ENCODE measurements around the gene ATP5F1B.

The ATP5F1B gene

DNA sequence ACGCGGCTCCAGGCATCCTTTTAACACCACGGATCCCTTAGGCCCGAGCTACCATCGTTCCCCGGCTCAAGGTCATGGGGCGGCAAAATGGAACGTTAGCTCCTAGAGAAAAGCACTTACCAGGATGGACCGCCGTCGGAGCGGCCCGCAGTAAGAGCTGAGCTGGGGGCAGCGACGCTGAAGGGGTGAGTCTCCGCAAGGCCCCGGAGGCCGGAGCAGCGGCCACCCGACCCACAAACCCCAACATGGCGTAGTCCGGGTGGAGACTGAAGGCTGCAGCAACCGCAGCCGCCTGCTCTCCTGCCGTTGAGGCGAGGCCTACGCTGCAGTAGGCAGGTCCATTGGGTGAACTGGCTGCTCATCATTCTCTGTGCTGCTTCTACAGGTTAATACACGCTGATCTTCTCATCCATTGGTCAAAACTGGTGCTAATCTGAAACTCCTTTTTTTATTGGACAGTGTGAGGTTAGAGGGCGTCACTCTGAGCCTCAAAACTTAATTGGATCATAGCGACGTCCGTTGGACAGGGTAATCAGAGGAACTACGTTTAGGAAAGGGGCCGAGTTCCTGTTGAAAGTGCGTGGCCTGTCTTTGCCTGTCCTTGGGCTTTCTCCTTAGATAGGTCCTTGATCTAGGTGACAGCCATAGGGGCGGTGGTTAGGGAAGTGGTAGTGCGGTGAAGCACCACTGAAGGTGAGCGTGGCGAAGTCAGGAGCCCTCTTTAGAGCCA is at the start of gene ATP5F1B:
Gene ATP5F1B (minus strand): TSS at position 268 of the 730 bp plus-strand sequence. CDS start 21 bp downstream, at position 247.
- TF ChIP-seq FOXM1 (IDR thresholded peaks at IDR 0.05; ENCODE audit: borderline replicate concordance) (no peak), L3MBTL2 (conservative IDR thresholded peaks at IDR 0.05) (peak; percentile 35), LEF1 (IDR thresholded peaks at IDR 0.05; ENCODE audit: borderline replicate concordance) (peak; percentile 16; the same call in 1 of the 2 replicates), FOXK2 (IDR thresholded peaks at IDR 0.05) (no peak), ELF4 (IDR thresholded peaks at IDR 0.05) (peak; percentile 77), CTBP1 (IDR thresholded peaks at IDR 0.05; ENCODE audit: borderline replicate concordance) (no peak), NFRKB (IDR thresholded peaks at IDR 0.05) (no peak), HDGF (IDR thresholded peaks at IDR 0.05; ENCODE audit: borderline replicate concordance) (no peak)
- TF ChIP-seq, protein P1, sequence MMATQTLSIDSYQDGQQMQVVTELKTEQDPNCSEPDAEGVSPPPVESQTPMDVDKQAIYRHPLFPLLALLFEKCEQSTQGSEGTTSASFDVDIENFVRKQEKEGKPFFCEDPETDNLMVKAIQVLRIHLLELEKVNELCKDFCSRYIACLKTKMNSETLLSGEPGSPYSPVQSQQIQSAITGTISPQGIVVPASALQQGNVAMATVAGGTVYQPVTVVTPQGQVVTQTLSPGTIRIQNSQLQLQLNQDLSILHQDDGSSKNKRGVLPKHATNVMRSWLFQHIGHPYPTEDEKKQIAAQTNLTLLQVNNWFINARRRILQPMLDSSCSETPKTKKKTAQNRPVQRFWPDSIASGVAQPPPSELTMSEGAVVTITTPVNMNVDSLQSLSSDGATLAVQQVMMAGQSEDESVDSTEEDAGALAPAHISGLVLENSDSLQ (IDR thresholded peaks at IDR 0.05): peak; percentile 100
- peak; percentile 96 for DNase-seq (ENCODE audit: extremely low spot score)
- POLR2A ChIA-PET: interaction anchor here (0.7 to 3.0 kb wide), 16 partner anchors 10 to 97 kb away, joined by 3 to 34 read pairs (median 6); partner anchors contain the start of genes BAZ2A, NACA and PTGES3
- CTCF ChIA-PET: interaction anchor here (2.6 kb wide), 1 partner anchor 9 kb away, joined by 14 read pairs; no protein-coding TSS in a partner anchor

DNA sequence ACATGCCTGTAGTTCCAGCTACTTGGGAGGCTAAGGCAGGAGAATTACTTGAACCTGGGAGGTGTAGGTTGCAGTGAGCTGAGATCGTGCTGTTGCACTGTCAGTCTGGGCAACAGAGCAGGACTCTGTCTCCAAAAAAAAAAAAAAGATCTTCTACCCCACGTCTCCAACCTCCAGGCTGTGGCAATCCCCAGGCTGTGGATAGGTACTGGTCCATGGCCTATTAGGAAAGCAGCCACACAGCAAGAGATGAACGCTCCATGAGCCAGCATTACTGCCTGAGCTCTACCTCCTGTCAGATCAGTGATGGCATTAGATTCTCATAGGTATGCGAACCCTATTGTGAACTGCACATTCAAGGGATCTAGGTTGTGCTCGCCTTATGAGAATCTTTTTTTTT is 48.4 kb upstream of the ATP5F1B start:
- no peak for TF ChIP-seq SP1 (IDR thresholded peaks at IDR 0.05)
- no peak for TF ChIP-seq LEF1 (IDR thresholded peaks at IDR 0.05; ENCODE audit: borderline replicate concordance)
- TF ChIP-seq L3MBTL2 (conservative IDR thresholded peaks at IDR 0.05): no peak
- TF ChIP-seq FOXK2 (IDR thresholded peaks at IDR 0.05): no peak
- TF ChIP-seq ELF4 (IDR thresholded peaks at IDR 0.05): no peak
- no peak for TF ChIP-seq BHLHE40 (IDR thresholded peaks at IDR 0.05; ENCODE audit: borderline replicate concordance)
- TF ChIP-seq, protein P1 (IDR thresholded peaks at IDR 0.05): no peak
- TF ChIP-seq FOXM1 (IDR thresholded peaks at IDR 0.05; ENCODE audit: borderline replicate concordance): no peak
- TF ChIP-seq HDGF (IDR thresholded peaks at IDR 0.05; ENCODE audit: borderline replicate concordance): no peak
- TF ChIP-seq TARDBP (IDR thresholded peaks at IDR 0.05): no peak
- no peak for TF ChIP-seq NFRKB (IDR thresholded peaks at IDR 0.05)
- TF ChIP-seq CTBP1 (IDR thresholded peaks at IDR 0.05; ENCODE audit: borderline replicate concordance): no peak
- TF ChIP-seq SUZ12 (IDR thresholded peaks at IDR 0.05): no peak
- TF ChIP-seq ARNT (IDR thresholded peaks at IDR 0.05): no peak
- no peak for TF ChIP-seq FOXA1 (IDR thresholded peaks at IDR 0.05)
- DNase-seq (ENCODE audit: extremely low spot score): no peak
- ChIA-PET POLR2A (no interaction called here), CTCF (interaction anchor here (0.7 kb wide), 1 partner anchor 955 kb away, joined by 6 read pairs; no protein-coding TSS in a partner anchor)

DNA sequence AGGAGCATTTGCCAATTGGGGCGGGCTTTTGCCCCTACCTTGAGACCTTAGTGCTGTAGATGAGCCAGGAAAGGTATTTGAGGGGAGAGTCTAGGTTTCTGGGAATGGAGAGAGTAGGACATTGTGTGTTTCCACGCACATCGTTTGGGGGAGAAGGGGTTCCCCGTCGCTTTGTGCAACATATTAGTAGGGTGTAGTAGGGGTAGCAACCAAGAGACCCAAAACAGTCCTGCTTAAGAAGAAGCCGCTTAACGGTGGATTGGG is 43.0 kb upstream of the ATP5F1B start:
- CTCF ChIA-PET: interaction anchor here (0.6 to 6.8 kb wide), 2 partner anchors 12 to 52 kb away, joined by 3 to 31 read pairs; no protein-coding TSS in a partner anchor
- no peak for DNase-seq (ENCODE audit: extremely low spot score)
- POLR2A ChIA-PET: interaction anchor here (0.7 to 5.2 kb wide), 22 partner anchors 10 to 500 kb away, joined by 3 to 69 read pairs (median 9); partner anchors contain the start of genes ATP5F1B, NACA, RBMS2 and STAT2
- no peak for TF ChIP-seq BHLHE40 (IDR thresholded peaks at IDR 0.05; ENCODE audit: borderline replicate concordance)
- TF ChIP-seq ZNF384 (IDR thresholded peaks at IDR 0.05): no peak
- no peak for TF ChIP-seq TARDBP (IDR thresholded peaks at IDR 0.05)

DNA sequence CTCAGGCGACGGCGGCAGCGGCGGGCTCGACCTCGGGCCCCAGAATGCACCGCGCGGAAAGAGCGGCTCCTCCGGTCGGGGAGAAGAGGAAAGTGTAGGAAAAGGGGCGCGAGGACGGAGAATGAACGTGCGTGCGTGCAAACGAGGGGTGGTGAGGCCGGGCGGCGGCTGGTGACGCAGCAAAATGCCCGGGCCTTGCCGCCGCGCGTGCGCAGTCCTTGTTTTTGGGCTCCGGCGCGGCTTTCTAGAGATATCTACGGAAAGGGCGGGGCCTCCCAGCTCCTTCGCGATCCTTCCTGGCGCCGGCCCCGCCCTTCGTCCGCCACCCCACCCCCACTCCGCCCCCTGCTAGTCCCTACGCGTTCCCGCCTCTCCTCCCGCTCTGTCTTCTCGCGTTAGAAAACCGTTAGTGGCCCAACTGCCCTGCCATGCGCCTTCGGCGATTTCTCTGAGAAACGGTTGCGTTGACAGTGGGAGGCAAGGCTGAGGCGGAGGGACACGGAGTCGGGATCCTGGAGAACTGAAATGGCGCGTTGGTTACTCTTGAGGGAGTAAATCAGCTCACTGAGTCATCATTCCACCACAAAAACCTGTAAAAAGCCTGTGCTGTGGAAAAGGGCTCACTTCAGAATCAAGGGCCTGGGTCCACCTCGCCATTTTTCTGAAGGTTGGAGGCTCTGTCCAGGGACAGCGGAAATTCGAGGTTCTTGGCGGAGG is 42.5 kb upstream of the ATP5F1B start, which contains the start of gene PTGES3:
Gene PTGES3 (minus strand): TSS at position 156 of the 717 bp plus-strand sequence. CDS start 285 bp downstream, outside the sequence.
- ChIA-PET POLR2A (interaction anchor here (0.7 to 5.2 kb wide), 22 partner anchors 10 to 500 kb away, joined by 3 to 69 read pairs (median 8); partner anchors contain the start of genes ATP5F1B, NACA, RBMS2 and STAT2), CTCF (interaction anchor here (0.6 to 6.8 kb wide), 2 partner anchors 12 to 51 kb away, joined by 3 to 31 read pairs; no protein-coding TSS in a partner anchor)
- peak; percentile 92 for TF ChIP-seq L3MBTL2 (conservative IDR thresholded peaks at IDR 0.05)
- TF ChIP-seq SUZ12 (IDR thresholded peaks at IDR 0.05): no peak

DNA sequence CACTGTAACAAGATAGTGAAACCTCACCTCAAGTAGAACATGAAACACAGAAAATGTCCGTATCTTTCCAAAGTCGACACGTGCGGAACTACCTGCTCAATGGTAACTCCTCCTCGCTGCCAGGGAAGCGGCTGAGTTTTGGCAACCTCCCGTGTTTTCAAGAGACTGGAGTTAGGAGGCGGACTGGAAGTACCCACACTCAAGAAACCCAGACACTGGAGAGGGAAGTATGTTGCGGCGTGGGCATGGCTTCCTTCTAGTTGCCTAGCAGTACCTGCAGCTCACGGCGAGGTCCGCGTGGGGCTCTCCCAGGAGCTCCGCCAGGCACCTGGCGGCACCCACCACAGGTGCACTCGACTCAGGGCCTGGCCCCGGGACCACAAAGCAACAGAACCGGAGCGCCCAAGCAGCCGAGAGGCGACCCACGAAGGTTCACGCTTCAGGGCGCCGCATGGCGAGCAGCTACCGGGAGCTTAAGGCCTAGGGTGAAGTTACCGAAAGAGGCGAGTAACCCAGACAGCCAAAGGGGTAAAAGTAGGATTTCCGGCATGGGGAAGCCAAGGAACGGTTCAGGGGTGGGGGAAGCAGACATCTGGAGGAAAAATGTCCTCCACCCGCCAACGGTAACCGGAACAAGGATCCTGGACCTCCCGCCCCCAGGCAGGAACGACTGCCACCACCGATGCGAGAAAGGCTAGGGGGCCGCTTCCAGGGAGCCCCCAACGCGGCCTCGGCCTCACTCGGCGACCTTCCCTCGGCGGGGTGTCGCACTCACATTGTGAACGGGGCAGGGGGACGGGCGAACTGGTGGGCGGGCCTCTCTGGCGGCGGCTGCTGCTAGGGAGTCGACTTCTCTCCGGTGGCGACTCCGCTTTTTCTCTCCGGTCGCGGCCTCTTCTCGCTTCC is 41.7 kb upstream of the ATP5F1B start:
- POLR2A ChIA-PET: interaction anchor here (0.9 to 5.2 kb wide), 18 partner anchors 10 to 404 kb away, joined by 3 to 69 read pairs (median 10); partner anchors contain the start of genes ATP5F1B, NACA and STAT2
- CTCF ChIA-PET: interaction anchor here (1.0 to 6.8 kb wide), 2 partner anchors 47 to 50 kb away, joined by 3 to 31 read pairs; no protein-coding TSS in a partner anchor
- TF ChIP-seq L3MBTL2 (conservative IDR thresholded peaks at IDR 0.05) (0 out of 2 replicates have a peak, but pooled peaks have one; percentile 22), ARNT (IDR thresholded peaks at IDR 0.05) (no peak)
- DNase-seq (ENCODE audit: extremely low spot score): no peak

More for the DNA sequence above, 42.5 kb upstream of the ATP5F1B start, which contains the start of gene PTGES3:
- DNase-seq (ENCODE audit: extremely low spot score): peak; percentile 94

Measured in HEK293T (cell line).